Common myeloid progenitor, CD34-positive (primary cell): ENCODE results near the gene PCDHA5. TPM values are rescaled to one million over a fixed set of nuclear protein-coding genes. Genes with fewer than 3 reads are reported as not detected.
"Not testable (repeated sequence)": the region's sequence is repeated elsewhere in the genome, so short reads cannot be mapped to it uniquely, and the experiment has no call there.

Source experiments
- CTCF ChIA-PET: fragments of 350-600 bp; sonication (Branson Sonifier 250); formaldehyde crosslinking; loops from one replicate; lab custom pipeline; 2021; ENCODE audit warnings: antibody characterized with exemption; lab: Charles Lee
- POLR2A ChIA-PET: fragments of 350-600 bp; sonication (Branson Sonifier 250); formaldehyde crosslinking; loops from one replicate; lab custom pipeline; 2021; ENCODE audit warnings: antibody characterized with exemption; lab: Charles Lee
- DNase-seq, 3 donors: peaks; one replicate each; pipeline versions ENCODE4 v3.0.0 to v3.0.0-alpha.2; 2013
- H3K27ac ChIP-seq, 2 experiments: 1 replicate in 1 of 2; 2 replicates in 1 of 2; pipeline ENCODE4 v1.7.0; 2013; ENCODE audit warnings: inconsistent platforms in 2 of 2, low read length in 2 of 2, mild to moderate bottlenecking in 2 of 2, low read depth in 1 of 2, moderate library complexity in 1 of 2; ENCODE audit not compliant: severe bottlenecking in 2 of 2, insufficient read depth in 1 of 2, poor library complexity in 1 of 2
- H3K27me3 ChIP-seq, 5 experiments: replicated peaks in 2 of 5; 1 replicate in 3 of 5; 2 replicates in 2 of 5; pipeline versions ENCODE4 v1.6.1 to v1.7.0; 2013; ENCODE audit warnings: low read length in 4 of 5, mild to moderate bottlenecking in 2 of 5, moderate library complexity in 2 of 5, inconsistent platforms in 1 of 5; ENCODE audit not compliant: insufficient read depth in 5 of 5, control insufficient read depth in 4 of 5
- H3K36me3 ChIP-seq, 4 experiments: 1 replicate in 2 of 4; 2 replicates in 2 of 4; pipeline versions ENCODE4 v1.6.1 to v1.7.0; 2013; ENCODE audit warnings: low read length in 3 of 4, control low read depth in 1 of 4, mild to moderate bottlenecking in 1 of 4; ENCODE audit not compliant: control insufficient read depth in 4 of 4, insufficient read depth in 4 of 4
- H3K4me1 ChIP-seq, 4 experiments: 1 replicate in 3 of 4; 2 replicates in 1 of 4; pipeline versions ENCODE4 v1.6.1 to v1.7.1; 2013; ENCODE audit warnings: low read length in 3 of 4, mild to moderate bottlenecking in 3 of 4, control low read depth in 1 of 4, inconsistent platforms in 1 of 4, moderate library complexity in 1 of 4; ENCODE audit not compliant: control insufficient read depth in 4 of 4, insufficient read depth in 4 of 4; ENCODE audit errors: control extremely low read depth in 1 of 4
- H3K4me3 ChIP-seq, 7 experiments: 1 replicate in 4 of 7; 2 replicates in 3 of 7; pipeline versions ENCODE4 v1.5.1 to v1.7.0; 2013; ENCODE audit warnings: mild to moderate bottlenecking in 7 of 7, low read length in 6 of 7, moderate library complexity in 6 of 7, inconsistent platforms in 2 of 7, low read depth in 2 of 7, control low read depth in 1 of 7; ENCODE audit not compliant: insufficient read depth in 4 of 7, control insufficient read depth in 1 of 7; ENCODE audit errors: extremely low read depth in 1 of 7
- H3K9me3 ChIP-seq, 5 experiments: 1 replicate in 4 of 5; 2 replicates in 1 of 5; pipeline versions ENCODE4 v1.6.1 to v1.7.1; 2013; ENCODE audit warnings: low read length in 4 of 5, mild to moderate bottlenecking in 2 of 5, inconsistent platforms in 1 of 5, low read depth in 1 of 5, moderate library complexity in 1 of 5; ENCODE audit not compliant: control insufficient read depth in 4 of 5, insufficient read depth in 2 of 5; ENCODE audit errors: control extremely low read depth in 1 of 5
- WGBS: methylation state at CpG from one replicate; pipeline ENCODE4 v1.1.5; 2013; ENCODE audit not compliant: insufficient coverage; 5-methylcytosine and 5-hydroxymethylcytosine counted together
- polyA plus RNA-seq: library from polyadenylated mRNA; unstranded; fragments of 120-200 nt; gene quantifications from one replicate; pipeline ENCODE4 v1.2.1, GENCODE V29; 2013

PCDHA5 gene
- polyA plus RNA-seq, result 0.01 TPM

DNA sequence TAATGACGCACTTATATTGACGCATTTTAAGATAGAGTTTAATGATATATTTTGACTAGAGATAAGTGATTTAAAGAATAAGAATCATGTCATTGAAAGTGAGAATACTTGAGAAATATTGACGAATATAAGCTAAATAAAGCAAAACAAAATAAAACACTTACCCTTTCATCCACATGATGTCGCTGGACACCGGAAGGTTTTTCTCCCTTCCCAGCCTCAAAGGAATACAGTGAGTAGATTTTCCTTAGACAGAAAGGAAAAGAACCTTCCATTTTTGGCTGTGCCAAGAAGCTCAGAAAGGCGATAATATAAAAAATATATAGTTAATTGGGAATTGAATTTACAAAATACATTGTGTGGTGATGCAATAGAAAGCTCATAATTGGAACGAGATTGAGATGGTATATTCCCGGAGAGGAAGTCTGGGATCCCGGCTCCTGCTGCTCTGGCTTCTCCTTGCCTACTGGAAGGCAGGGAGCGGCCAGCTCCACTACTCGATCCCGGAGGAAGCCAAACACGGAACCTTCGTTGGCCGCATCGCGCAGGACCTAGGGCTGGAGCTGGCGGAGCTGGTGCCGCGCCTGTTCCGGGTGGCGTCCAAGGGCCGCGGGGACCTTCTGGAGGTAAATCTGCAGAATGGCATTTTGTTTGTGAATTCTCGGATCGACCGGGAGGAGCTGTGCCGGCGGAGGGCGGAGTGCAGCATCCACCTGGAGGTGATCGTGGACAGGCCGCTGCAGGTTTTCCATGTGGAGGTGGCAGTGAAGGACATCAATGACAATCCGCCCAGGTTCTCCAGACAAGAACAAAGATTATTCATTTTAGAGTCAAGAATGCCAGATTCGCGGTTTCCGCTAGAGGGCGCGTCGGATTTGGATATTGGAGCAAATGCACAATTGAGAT, at the start of gene PCDHA5:
TSS of gene PCDHA5 (plus strand) at position 239 of the 906 bp plus-strand sequence.
- Histone ChIP-seq H3K4me1 (no peaks in the 10 kb centered on the region), H3K27ac (no peak within 1 kb of the TSS), H3K4me3 (no peak within 1 kb of the TSS), H3K27me3 (peaks cover 0 to 5% (median 2%) of the 10 kb centered on the region in 5 experiments), H3K36me3 (no peaks in the 10 kb centered on the region), H3K9me3 (peaks cover 1 to 28% (median 21%) of the 10 kb centered on the region in 5 experiments)
- WGBS, result 33% methylated on average over 29 of the region's 39 CpGs
- POLR2A ChIA-PET, result no interaction called here
- CTCF ChIA-PET, result no interaction called here
- DNase-seq, result peak in 2 of 3 donors; percentile 13 to 24

DNA sequence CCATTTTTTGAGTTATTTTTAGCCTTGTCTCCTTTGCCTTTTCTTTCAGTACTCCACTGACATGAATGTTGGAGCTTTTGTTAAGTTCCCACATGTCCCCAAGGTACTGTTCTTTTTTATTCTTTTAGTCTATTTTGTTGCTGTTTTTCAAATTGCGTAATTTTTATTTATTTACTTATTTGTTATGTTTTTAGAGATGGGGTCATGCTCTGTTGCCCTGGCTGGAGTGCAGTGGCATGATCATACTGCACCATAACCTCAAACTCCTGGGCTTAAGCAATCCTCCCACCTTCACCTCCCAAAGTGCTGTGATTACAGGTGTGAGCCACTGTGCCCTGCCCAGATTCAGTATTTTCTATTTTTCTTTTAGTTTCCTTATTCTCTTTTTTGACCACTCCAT, 40.9 kb upstream of the PCDHA5 start:
- H3K27ac ChIP-seq, result no peak overlapping the region
- H3K36me3 ChIP-seq, result no peaks in the 10 kb centered on the region
- no peaks in the 10 kb centered on the region for H3K4me1 ChIP-seq
- ChIA-PET CTCF (no interaction called here), POLR2A (no interaction called here)
- H3K4me3 ChIP-seq, result no peak overlapping the region
- H3K27me3 ChIP-seq, result peaks cover 0 to 3% (median 0%) of the 10 kb centered on the region in 5 experiments
- peaks cover 2 to 62% (median 31%) of the 10 kb centered on the region in 5 experiments for H3K9me3 ChIP-seq
- WGBS, result no CpG with 5 or more reads among the region's 1 CpG
- no peak for DNase-seq

DNA sequence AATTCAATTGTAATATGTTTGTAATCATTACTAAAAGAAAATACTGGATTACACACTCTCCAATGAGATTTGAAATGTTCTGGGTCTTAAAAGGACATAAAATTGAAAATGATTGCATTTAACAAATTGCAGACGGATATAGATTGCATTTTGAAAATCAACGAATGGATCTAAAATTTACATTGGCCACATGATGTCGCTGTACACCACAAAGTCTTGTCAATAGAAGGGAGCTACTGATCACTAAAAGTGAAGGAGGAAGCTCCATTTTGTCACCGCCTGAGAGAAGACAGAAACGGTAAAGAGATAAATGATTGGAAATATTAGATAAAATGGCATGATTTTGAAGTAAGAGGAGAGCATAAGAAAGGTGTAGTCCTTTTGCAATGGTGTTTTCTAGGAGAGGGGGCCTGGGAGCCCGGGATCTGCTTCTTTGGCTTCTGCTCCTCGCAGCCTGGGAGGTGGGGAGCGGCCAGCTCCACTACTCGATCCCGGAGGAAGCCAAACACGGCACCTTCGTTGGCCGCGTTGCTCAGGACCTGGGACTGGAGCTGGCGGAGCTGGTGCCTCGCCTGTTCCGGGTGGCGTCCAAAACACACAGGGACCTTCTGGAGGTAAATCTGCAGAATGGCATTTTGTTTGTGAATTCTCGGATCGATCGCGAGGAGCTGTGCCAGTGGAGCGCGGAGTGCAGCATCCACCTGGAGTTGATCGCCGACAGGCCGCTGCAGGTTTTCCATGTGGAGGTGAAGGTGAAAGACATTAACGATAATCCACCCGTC, 35.3 kb upstream of the PCDHA5 start, which contains the start of gene PCDHA1:
TSS of gene PCDHA1 (plus strand) at position 236 of the 782 bp plus-strand sequence.
- peak in 2 of 3 donors; percentile 7 to 8 for DNase-seq
- peak within 1 kb of the TSS in 1 of 7 experiments; percentile 41 for H3K4me3 ChIP-seq
- no peaks in the 10 kb centered on the region for H3K4me1 ChIP-seq
- H3K9me3 ChIP-seq, result peaks cover 6 to 77% (median 49%) of the 10 kb centered on the region in 5 experiments
- ChIA-PET POLR2A (no interaction called here), CTCF (no interaction called here)
- H3K36me3 ChIP-seq, result peaks cover 0 to 2% (median 0%) of the 10 kb centered on the region in 4 experiments
- peaks cover 10 to 38% (median 18%) of the 10 kb centered on the region in 5 experiments for H3K27me3 ChIP-seq
- 18% methylated on average over 27 of the region's 29 CpGs for WGBS
- H3K27ac ChIP-seq, result no peak within 1 kb of the TSS

DNA sequence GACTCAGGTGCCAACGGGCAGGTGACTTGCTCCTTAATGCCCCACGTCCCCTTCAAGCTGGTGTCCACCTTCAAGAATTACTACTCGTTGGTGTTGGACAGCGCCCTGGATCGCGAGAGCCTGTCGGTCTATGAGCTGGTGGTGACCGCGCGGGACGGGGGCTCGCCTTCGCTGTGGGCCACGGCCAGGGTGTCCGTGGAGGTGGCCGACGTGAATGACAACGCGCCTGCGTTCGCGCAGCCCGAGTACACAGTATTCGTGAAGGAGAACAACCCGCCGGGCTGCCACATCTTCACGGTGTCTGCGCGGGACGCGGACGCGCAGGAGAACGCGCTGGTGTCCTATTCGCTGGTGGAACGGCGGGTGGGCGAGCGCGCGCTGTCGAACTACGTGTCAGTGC, 34.0 kb upstream of the PCDHA5 start:
- H3K27ac ChIP-seq, H3K4me1 ChIP-seq, H3K36me3 ChIP-seq, H3K4me3 ChIP-seq, DNase-seq, POLR2A ChIA-PET: not testable (repeated sequence)
- peaks cover 8 to 72% (median 43%) of the 10 kb centered on the region in 5 experiments for H3K9me3 ChIP-seq
- CTCF ChIA-PET, result interaction anchor here (1.2 kb wide), 1 partner anchor 12 kb away, joined by 3 read pairs; no protein-coding TSS in a partner anchor
- WGBS, result 44% methylated on average over 38 of the region's 44 CpGs
- peaks cover 10 to 38% (median 18%) of the 10 kb centered on the region in 5 experiments for H3K27me3 ChIP-seq

DNA sequence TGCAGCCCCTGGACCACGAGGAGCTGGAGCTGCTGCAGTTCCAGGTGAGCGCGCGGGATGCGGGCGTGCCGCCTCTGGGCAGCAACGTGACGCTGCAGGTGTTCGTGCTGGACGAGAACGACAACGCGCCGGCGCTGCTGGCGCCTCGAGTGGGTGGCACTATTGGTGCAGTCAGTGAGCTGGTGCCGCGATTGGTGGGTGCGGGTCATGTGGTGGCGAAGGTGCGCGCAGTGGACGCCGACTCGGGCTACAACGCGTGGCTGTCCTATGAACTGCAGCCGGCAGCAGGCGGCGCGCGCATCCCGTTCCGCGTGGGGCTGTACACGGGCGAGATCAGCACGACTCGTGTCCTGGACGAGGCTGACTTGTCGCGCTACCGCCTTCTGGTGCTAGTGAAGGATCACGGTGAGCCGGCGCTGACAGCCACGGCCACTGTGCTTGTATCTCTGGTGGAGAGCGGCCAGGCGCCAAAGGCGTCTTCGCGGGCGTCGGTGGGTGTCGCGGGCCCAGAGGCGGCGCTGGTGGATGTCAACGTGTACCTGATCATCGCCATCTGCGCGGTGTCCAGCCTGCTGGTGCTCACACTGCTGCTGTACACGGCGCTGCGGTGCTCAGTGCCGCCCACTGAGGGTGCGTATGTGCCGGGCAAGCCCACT, 33.4 kb upstream of the PCDHA5 start:
- DNase-seq, H3K4me3 ChIP-seq, H3K4me1 ChIP-seq, H3K27ac ChIP-seq, H3K36me3 ChIP-seq, POLR2A ChIA-PET: not testable (repeated sequence)
- CTCF ChIA-PET, result interaction anchor here (1.2 kb wide), 1 partner anchor 12 kb away, joined by 3 read pairs; no protein-coding TSS in a partner anchor
- Histone ChIP-seq H3K9me3 (peaks cover 11 to 73% (median 40%) of the 10 kb centered on the region in 5 experiments), H3K27me3 (peaks cover 10 to 38% (median 18%) of the 10 kb centered on the region in 5 experiments)
- 40% methylated on average over 64 of the region's 70 CpGs for WGBS

DNA sequence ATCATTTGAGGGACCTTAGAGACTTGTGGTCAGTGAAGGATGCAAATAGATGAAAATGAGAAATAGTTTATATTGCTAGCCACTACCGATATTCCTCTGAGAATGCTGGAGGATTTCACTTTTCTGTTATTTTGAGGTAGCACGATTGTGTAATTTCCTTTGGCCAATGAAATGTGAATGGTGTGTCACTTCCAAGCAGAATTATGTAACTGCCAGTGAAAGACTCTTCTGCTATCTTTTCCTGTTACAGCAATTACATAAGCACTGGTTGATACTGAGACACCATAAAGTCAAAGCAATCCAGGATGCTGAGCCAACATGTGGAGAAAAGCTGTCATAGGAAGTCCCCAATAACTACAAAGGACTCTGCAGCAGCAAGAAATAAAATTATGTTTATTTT, 30.3 kb upstream of the PCDHA5 start:
- Histone ChIP-seq H3K9me3 (peaks cover 24 to 76% (median 48%) of the 10 kb centered on the region in 5 experiments), H3K36me3 (peaks cover 0 to 2% (median 0%) of the 10 kb centered on the region in 4 experiments), H3K27me3 (peaks cover 10 to 50% (median 15%) of the 10 kb centered on the region in 5 experiments), H3K4me3 (no peak overlapping the region), H3K4me1 (no peaks in the 10 kb centered on the region), H3K27ac (no peak overlapping the region)
- 27% methylated on average over 2 of the region's 2 CpGs for WGBS
- CTCF ChIA-PET, result no interaction called here
- no peak for DNase-seq
- POLR2A ChIA-PET, result no interaction called here
